ENCODE measurements around the gene SRXN1.

The SRXN1 gene

GRCh38 chr20:668050-668449 is 15.1 kb upstream of the SRXN1 start:
- H3K4me1 Mint-ChIP-seq (ENCODE audit: low read depth), result peaks cover 2% of the 10 kb centered on the region
- DNase-seq (ENCODE audit: low spot score), result no peak
- no peaks in the 10 kb centered on the region for H3K9me3 Mint-ChIP-seq
- H3K36me3 Mint-ChIP-seq (ENCODE audit: low read depth), result no peaks in the 10 kb centered on the region
- no peak overlapping the region for H3K27ac Mint-ChIP-seq
- peaks cover 52% of the 10 kb centered on the region for H3K27me3 Mint-ChIP-seq (ENCODE audit: low read depth)
- H3K4me3 Mint-ChIP-seq, result no peak overlapping the region

- no peaks in the 10 kb centered on the region for H3K9me3 Mint-ChIP-seq
- peaks cover 53% of the 10 kb centered on the region for H3K27me3 Mint-ChIP-seq (ENCODE audit: low read depth)
- peaks cover 4% of the 10 kb centered on the region for H3K4me1 Mint-ChIP-seq (ENCODE audit: low read depth)
- peak; percentile 43 for DNase-seq (ENCODE audit: low spot score)
- H3K27ac Mint-ChIP-seq, result no peak overlapping the region
- no peaks in the 10 kb centered on the region for H3K36me3 Mint-ChIP-seq (ENCODE audit: low read depth)
- no peak overlapping the region for H3K4me3 Mint-ChIP-seq
Observed at GRCh38 chr20:667351-668034, 14.5 kb upstream of the SRXN1 start.

- no peak for DNase-seq (ENCODE audit: low spot score)
- peaks cover 4% of the 10 kb centered on the region for H3K4me1 Mint-ChIP-seq (ENCODE audit: low read depth)
- no peak overlapping the region for H3K27ac Mint-ChIP-seq
- no peak overlapping the region for H3K4me3 Mint-ChIP-seq
- H3K36me3 Mint-ChIP-seq (ENCODE audit: low read depth), result no peaks in the 10 kb centered on the region
- peaks cover 50% of the 10 kb centered on the region for H3K27me3 Mint-ChIP-seq (ENCODE audit: low read depth)
- no peaks in the 10 kb centered on the region for H3K9me3 Mint-ChIP-seq
Observed at GRCh38 chr20:666877-667276, 13.9 kb upstream of the SRXN1 start.

- peaks cover 49% of the 10 kb centered on the region for H3K27me3 Mint-ChIP-seq (ENCODE audit: low read depth)
Observed at GRCh38 chr20:665276-665675, 12.3 kb upstream of the SRXN1 start.

GRCh38 chr20:664576-664975 is 11.6 kb upstream of the SRXN1 start:
- H3K36me3 Mint-ChIP-seq (ENCODE audit: low read depth), result no peaks in the 10 kb centered on the region
- H3K9me3 Mint-ChIP-seq, result no peaks in the 10 kb centered on the region
- H3K27me3 Mint-ChIP-seq (ENCODE audit: low read depth), result peaks cover 49% of the 10 kb centered on the region
- no peak for DNase-seq (ENCODE audit: low spot score)
- H3K4me1 Mint-ChIP-seq (ENCODE audit: low read depth), result peaks cover 4% of the 10 kb centered on the region
- H3K27ac Mint-ChIP-seq, result no peak overlapping the region
- H3K4me3 Mint-ChIP-seq, result no peak overlapping the region

More at GRCh38 chr20:665276-665675, 12.3 kb upstream of the SRXN1 start:
- Mint-ChIP-seq H3K9me3 (no peaks in the 10 kb centered on the region), H3K36me3 (ENCODE audit: low read depth) (no peaks in the 10 kb centered on the region), H3K4me3 (no peak overlapping the region), H3K4me1 (ENCODE audit: low read depth) (peaks cover 4% of the 10 kb centered on the region), H3K27ac (no peak overlapping the region)
- DNase-seq (ENCODE audit: low spot score), result no peak

GRCh38 chr20:664151-664550 is 11.2 kb upstream of the SRXN1 start:
- H3K9me3 Mint-ChIP-seq, result no peaks in the 10 kb centered on the region
- DNase-seq (ENCODE audit: low spot score), result no peak
- peaks cover 52% of the 10 kb centered on the region for H3K27me3 Mint-ChIP-seq (ENCODE audit: low read depth)
- no peaks in the 10 kb centered on the region for H3K36me3 Mint-ChIP-seq (ENCODE audit: low read depth)
- H3K27ac Mint-ChIP-seq, result no peak overlapping the region
- H3K4me1 Mint-ChIP-seq (ENCODE audit: low read depth), result peaks cover 4% of the 10 kb centered on the region
- no peak overlapping the region for H3K4me3 Mint-ChIP-seq

GRCh38 chr20:663315-664090 is 10.5 kb upstream of the SRXN1 start:
- H3K27me3 Mint-ChIP-seq (ENCODE audit: low read depth), result peaks cover 59% of the 10 kb centered on the region
- H3K9me3 Mint-ChIP-seq, result no peaks in the 10 kb centered on the region
- peak overlapping the region; percentile 6 for H3K27ac Mint-ChIP-seq
- H3K36me3 Mint-ChIP-seq (ENCODE audit: low read depth), result no peaks in the 10 kb centered on the region
- no peak for DNase-seq (ENCODE audit: low spot score)
- peak overlapping the region; percentile 20 for H3K4me3 Mint-ChIP-seq
- peaks cover 4% of the 10 kb centered on the region for H3K4me1 Mint-ChIP-seq (ENCODE audit: low read depth)

GRCh38 chr20:662277-663192 is 9.5 kb upstream of the SRXN1 start:
- Mint-ChIP-seq H3K9me3 (no peaks in the 10 kb centered on the region), H3K27me3 (ENCODE audit: low read depth) (peaks cover 61% of the 10 kb centered on the region), H3K4me1 (ENCODE audit: low read depth) (peaks cover 4% of the 10 kb centered on the region), H3K27ac (peak overlapping the region; percentile 6), H3K36me3 (ENCODE audit: low read depth) (no peaks in the 10 kb centered on the region), H3K4me3 (peak overlapping the region; percentile 20)
- no peak for DNase-seq (ENCODE audit: low spot score)

GRCh38 chr20:661474-662270 is 8.7 kb upstream of the SRXN1 start:
- H3K4me3 Mint-ChIP-seq, result no peak overlapping the region
- no peak overlapping the region for H3K27ac Mint-ChIP-seq
- no peak for DNase-seq (ENCODE audit: low spot score)

GRCh38 chr20:658731-659291 is 5.8 kb upstream of the SRXN1 start:
- H3K4me3 Mint-ChIP-seq, result no peak overlapping the region
- no peaks in the 10 kb centered on the region for H3K9me3 Mint-ChIP-seq
- no peak overlapping the region for H3K27ac Mint-ChIP-seq
- peaks cover 65% of the 10 kb centered on the region for H3K27me3 Mint-ChIP-seq (ENCODE audit: low read depth)
- peaks cover 8% of the 10 kb centered on the region for H3K4me1 Mint-ChIP-seq (ENCODE audit: low read depth)
- DNase-seq (ENCODE audit: low spot score), result no peak
- no peaks in the 10 kb centered on the region for H3K36me3 Mint-ChIP-seq (ENCODE audit: low read depth)

More at GRCh38 chr20:661474-662270, 8.7 kb upstream of the SRXN1 start:
- no peaks in the 10 kb centered on the region for H3K9me3 Mint-ChIP-seq
- H3K36me3 Mint-ChIP-seq (ENCODE audit: low read depth), result no peaks in the 10 kb centered on the region
- peaks cover 4% of the 10 kb centered on the region for H3K4me1 Mint-ChIP-seq (ENCODE audit: low read depth)
- peaks cover 67% of the 10 kb centered on the region for H3K27me3 Mint-ChIP-seq (ENCODE audit: low read depth)

GRCh38 chr20:658202-658601 is 5.2 kb upstream of the SRXN1 start:
- H3K4me3 Mint-ChIP-seq, result no peak overlapping the region

GRCh38 chr20:655726-656624 is 3.0 kb upstream of the SRXN1 start:
- Mint-ChIP-seq H3K4me1 (ENCODE audit: low read depth) (peaks cover 14% of the 10 kb centered on the region), H3K36me3 (ENCODE audit: low read depth) (no peaks in the 10 kb centered on the region), H3K27me3 (ENCODE audit: low read depth) (peaks cover 45% of the 10 kb centered on the region), H3K4me3 (no peak overlapping the region), H3K27ac (no peak overlapping the region), H3K9me3 (no peaks in the 10 kb centered on the region)
- no peak for DNase-seq (ENCODE audit: low spot score)

More at GRCh38 chr20:658202-658601, 5.2 kb upstream of the SRXN1 start:
- Mint-ChIP-seq H3K9me3 (no peaks in the 10 kb centered on the region), H3K27me3 (ENCODE audit: low read depth) (peaks cover 63% of the 10 kb centered on the region), H3K36me3 (ENCODE audit: low read depth) (no peaks in the 10 kb centered on the region), H3K4me1 (ENCODE audit: low read depth) (peaks cover 7% of the 10 kb centered on the region), H3K27ac (no peak overlapping the region)
- no peak for DNase-seq (ENCODE audit: low spot score)

Data from T-helper 2 cell treated with Interferon-gamma antibody and Interleukin-4, amounts not matched to agents 5 μg/mL and 100 μg/mL, for 36 hours (primary cell).